NCI-H748 treated with DMSO at 0.1 percent for 48 hours (cell line): ENCODE measurements around the gene UNC13C.

ENCODE experiments used
- DNase-seq: peaks from one replicate; lab custom pipeline; 2025; lab: John Stamatoyannopoulos, UW

The UNC13C gene

GRCh38 chr15:54567408-54568035 lies 589.3 kb downstream of the UNC13C start:
- DNase-seq = no peak

GRCh38 chr15:54568381-54568780 lies 590.1 kb downstream of the UNC13C start:
- DNase-seq = no peak

- DNase-seq = no peak
Measured at GRCh38 chr15:54571576-54571975, 593.3 kb downstream of the UNC13C start.

GRCh38 chr15:54575586-54575985 lies 597.3 kb downstream of the UNC13C start:
- DNase-seq = no peak

GRCh38 chr15:54576298-54576935 lies 598.2 kb downstream of the UNC13C start:
- no peak for DNase-seq

- no peak for DNase-seq
Measured at GRCh38 chr15:54577476-54578250, 599.4 kb downstream of the UNC13C start.

- DNase-seq = no peak
Measured at GRCh38 chr15:54579855-54580254, 601.6 kb downstream of the UNC13C start.

GRCh38 chr15:54580643-54581042 lies 602.4 kb downstream of the UNC13C start:
- no peak for DNase-seq

GRCh38 chr15:54582863-54583643 lies 604.8 kb downstream of the UNC13C start:
- DNase-seq = no peak

GRCh38 chr15:54585063-54585462 lies 606.8 kb downstream of the UNC13C start:
- DNase-seq = no peak

GRCh38 chr15:54594115-54594514 lies 615.9 kb downstream of the UNC13C start:
- DNase-seq = no peak

- no peak for DNase-seq
Measured at GRCh38 chr15:54599386-54599785, 621.1 kb downstream of the UNC13C start.

GRCh38 chr15:54605043-54605442 lies 626.8 kb downstream of the UNC13C start:
- no peak for DNase-seq

GRCh38 chr15:54605556-54605955 lies 627.3 kb downstream of the UNC13C start:
- no peak for DNase-seq

GRCh38 chr15:54608876-54609835 lies 630.9 kb downstream of the UNC13C start:
- no peak for DNase-seq

GRCh38 chr15:54618120-54618519 lies 639.9 kb downstream of the UNC13C start:
- DNase-seq = no peak

GRCh38 chr15:54619180-54619579 lies 640.9 kb downstream of the UNC13C start:
- no peak for DNase-seq

- DNase-seq = no peak
Measured at GRCh38 chr15:54620916-54621315, 642.7 kb downstream of the UNC13C start.

GRCh38 chr15:54636147-54636546 lies 657.9 kb downstream of the UNC13C start:
- no peak for DNase-seq

GRCh38 chr15:54638666-54639065 lies 660.4 kb downstream of the UNC13C start:
- no peak for DNase-seq

GRCh38 chr15:54640873-54641272 lies 662.6 kb downstream of the UNC13C start:
- no peak for DNase-seq
